Stimulated activated CD4-positive, alpha-beta T cell treated with anti-CD3 and anti-CD28 coated beads, Interleukin-12 subunit alpha, Interleukin-12 subunit beta, amount 100 ng/mL, for 24 hours (primary cell): ENCODE measurements around the gene C9orf153.

Experiments
- DNase-seq, 2 experiments: peaks; one replicate each; pipeline ENCODE4 v3.0.0-alpha.2; 2020; ENCODE audit warnings: low read depth in 2 of 2

C9orf153 gene

GRCh38 chr9:86187121-86187520 lies 72.3 kb downstream of the C9orf153 start:
- DNase-seq: no peak

DNA sequence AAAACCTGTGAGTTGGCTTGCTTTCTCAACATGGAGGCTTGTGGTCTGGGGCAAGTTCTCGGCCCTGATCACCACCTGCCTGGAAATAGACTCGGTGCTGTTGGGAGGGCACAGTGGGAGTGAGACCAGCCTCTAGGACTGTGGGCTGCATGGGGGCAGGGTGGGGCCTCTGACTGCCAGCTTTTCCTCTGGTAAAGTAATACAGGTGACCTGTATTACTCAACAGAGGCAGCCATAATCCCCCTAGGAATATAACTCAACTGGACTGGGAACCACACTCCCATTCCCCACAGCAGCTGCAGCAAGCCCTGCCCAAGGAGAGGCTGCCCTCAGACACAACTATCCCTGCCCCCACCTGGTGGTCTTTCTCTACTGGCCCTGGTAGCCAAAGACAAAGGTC lies 72.8 kb downstream of the C9orf153 start:
- no peak for DNase-seq

DNA sequence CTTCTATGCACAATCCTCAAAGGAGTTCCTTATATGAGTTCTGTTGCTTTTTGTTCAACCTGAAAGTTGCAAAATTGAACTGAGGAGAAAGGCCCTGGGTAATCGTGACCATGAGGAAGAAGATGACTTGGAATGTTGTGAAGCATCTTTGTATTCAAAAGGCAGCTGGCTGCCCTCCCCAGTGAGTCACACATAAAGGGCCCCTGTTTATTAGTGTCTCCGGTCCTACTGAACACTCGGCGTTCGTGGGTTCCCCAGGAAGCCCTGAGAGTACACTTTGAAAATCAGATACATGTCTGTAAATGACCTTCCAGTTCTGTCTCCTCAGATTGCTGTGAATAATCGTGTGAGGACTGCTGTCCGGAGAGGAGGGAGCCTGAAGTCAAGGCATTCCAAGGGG lies 73.6 kb downstream of the C9orf153 start:
- DNase-seq: no peak

- DNase-seq: no peak
Measured at GRCh38 chr9:86184138-86184524, 75.3 kb downstream of the C9orf153 start.

DNA sequence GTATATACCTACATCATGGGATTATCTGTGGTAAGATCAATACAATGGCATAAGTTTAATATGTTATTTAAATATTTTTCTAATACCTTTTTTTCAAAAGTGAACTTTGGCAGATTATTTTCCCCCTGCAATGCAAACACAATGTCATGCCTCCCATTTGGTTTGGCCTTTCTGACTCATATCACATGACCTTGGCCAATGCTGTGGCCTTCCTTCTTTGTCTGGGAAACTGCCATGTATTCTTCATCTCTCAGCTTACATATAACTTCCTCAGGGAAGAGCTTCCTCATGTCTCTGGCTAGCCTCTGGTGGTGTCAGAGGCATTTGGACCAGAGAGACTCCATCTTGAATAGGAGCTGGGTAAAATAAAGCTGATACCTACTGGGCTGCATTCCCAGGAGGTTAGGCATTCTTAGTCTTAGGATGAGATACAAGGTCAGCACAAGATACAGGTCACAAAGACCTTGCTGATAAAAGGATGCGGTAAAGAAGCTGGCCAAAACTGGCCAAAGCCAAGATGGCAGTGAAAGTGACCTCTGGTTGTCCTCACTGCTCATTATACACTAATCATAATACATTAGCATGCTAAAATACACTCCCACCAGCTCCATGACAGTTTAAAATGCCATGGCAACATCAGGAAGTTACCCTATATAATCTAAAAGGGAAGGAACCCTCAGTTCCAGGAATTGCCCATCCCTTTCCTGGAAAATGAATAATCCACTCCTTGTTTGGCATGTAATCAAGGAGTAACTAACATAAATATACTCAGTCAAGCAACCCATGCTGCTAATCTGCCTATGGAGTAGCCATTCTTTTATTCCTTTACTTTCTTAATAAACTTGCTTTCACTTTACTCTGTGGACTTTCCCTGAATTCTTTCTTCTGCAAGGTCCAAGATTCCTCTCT lies 76.0 kb downstream of the C9orf153 start:
- DNase-seq: no peak

DNA sequence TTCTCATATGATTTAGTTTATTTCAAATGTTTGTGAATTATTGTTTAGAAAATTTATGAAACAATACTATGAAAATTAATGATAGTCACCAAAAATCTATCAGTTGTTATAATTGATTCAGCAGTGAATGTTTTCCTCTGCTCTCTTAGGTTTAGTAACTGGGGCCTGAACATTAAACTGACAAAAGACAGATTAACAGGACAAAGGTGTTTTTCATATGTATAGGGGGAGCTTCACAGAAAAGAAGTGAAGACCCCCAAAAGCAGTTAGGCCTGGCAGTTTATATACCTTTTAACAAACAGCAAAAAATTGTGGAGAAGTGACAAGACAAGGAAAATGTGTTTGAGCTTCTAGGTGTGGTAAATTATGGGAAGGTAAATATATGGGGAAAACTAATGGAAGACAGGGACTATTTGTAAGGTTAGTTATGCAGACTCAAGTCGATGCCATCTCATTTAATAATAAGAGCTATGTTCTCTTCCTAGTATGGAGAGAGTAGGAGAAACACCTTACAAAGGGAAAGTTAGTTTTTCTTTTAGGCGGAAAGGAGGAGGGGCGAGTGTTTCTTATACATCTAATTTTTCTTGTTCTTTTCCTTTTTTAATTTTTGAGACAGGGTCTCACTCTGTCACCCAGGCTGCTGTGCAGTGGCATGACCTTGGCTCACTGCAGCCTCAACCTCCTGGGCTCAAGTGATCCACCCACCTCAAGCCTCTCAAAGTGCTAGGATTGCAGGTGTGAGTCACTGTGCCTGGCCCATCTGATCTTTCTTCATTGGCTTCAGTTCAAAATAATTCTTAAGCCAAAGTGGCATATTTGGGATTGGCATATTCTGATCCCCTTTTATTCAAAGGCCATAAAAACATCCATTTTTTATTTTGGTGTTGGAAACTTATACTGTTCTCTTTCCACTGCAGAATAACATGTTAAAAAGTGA lies 77.8 kb downstream of the C9orf153 start:
- DNase-seq: no peak

DNA sequence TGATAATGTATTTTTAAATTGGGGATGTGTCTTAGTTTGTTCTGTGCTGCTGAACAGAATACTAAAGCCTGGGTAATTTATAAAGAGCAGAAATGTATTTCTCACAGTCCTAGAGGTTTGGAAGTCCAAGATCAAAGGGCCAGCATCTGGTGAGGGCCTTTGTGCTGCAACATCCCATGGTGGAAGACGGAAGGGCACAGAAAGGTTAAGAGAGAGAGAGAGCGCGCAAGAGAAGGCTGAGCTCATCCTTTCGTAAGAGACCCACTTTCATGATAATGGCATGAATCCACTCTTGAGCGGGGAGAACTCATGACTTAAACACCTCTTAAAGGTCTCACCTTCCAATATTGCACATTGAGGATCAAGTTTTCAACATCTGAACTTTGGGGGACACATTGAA lies 81.0 kb downstream of the C9orf153 start:
- DNase-seq: no peak

- DNase-seq: no peak
Measured at GRCh38 chr9:86177995-86178394, 81.5 kb downstream of the C9orf153 start.

- DNase-seq: no peak
Measured at GRCh38 chr9:86176468-86176867, 83.0 kb downstream of the C9orf153 start.

DNA sequence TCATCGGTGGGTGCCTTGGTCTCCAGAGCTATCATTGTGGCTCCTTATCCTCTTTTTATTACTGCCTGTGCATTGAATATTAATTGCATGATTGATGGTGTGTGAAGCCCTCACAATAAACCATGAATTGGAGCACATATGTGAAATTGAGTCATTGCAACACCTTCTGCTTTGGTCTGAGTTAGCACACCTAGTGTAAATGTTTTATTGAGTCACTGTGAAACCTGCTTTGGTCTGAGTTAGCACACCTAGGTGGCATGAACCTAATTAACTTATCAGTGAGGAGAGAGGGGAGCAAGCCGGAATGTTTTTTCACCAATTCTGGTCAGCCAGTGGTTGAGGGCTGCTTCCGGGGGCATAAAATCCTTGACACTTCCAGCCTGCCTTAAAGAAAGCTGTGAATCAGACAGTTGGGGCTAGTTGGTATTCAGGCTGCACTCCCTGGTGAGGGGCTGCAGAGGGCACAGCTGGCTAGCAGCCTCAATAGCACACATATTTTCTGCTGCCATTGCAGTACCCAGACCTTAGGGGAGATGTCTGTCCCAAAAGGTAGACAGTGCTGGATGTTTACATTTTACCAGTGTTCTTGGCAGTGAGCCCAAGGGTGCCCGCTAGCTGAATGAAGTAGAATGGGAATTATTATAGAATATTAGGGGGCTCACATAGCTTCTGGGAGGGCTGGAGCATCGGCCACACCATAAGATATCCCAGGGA lies 83.6 kb downstream of the C9orf153 start:
- DNase-seq: no peak

GRCh38 chr9:86175223-86175622 lies 84.2 kb downstream of the C9orf153 start:
- DNase-seq: no peak
